GM19452 (cell line): Measurements from ENCODE around the gene PGF.

Experiments used
- ATAC-seq: cut with Tn5 transposase; IDR thresholded peaks from one replicate; pipeline ENCODE4 v1.9.1; 2021; ENCODE audit not compliant: unreplicated experiment

Gene PGF

DNA sequence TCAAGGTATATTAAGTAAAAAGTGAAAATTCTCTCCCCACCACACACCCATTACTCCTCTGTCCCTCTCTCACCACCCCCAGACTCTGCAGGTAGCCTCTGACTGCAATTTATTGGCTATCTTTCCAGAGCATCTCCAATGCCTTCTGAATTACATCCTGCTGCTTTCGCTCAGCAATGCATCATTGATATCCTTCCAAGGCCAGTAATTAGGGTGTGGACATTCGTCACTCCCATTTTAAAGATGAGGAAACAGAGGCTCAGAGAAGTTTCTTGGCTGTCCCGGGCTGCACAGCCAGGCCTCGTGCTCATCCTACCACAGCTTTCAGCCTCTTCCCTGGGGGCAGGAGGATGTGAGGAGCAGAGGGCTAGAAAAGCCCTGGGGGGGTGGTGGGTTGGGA is 23.6 kb upstream of the PGF start:
- ATAC-seq: no peak

DNA sequence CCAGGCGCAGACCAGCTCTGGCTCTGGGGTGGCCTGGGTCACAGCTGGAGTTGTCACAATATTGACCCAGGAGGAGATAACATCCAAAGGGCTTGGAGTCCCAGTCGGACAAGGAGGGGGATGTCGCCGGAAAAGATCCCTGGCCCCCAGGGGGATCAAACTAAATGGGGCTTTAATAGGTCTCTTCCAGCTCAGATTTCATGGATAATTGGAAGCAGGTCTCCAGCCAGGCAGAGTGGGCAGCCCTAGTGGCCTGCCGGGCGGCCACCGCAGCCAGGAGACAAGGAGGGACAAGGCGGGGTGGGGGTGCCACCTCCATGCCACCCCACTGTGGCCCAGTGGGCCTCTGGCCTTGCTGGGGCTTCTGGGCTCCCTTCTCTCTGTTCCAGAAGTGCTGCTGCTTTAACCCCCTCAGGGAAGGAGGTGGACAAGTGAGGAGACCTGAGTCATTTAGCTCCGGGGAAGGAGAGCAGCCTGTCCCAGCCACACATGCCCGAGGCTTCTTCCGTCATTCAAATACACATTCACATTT is 23.1 kb upstream of the PGF start:
- ATAC-seq: no peak

DNA sequence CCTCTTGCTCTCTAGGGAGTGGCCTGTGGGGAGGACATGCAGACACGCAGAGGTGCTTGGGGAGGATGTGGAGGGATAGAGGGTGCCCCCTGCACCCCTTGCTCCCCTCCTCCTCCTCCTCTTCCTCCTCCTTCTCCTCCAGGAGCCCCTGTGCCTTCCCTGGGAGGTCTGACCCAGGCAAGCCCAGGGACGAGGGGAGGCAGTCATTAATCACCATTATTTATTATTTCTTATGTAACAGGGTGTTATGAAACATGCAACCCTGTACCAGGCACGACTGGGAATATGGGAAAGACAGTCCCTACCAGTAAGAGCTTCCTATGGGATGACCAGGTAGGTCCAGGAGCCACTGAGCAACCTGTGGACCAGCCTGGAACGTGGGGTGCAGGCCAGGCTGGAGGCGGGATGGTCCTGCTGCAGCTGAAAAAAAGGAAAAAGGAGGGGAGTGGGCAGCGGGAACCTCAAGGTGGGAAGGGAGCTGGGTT is 22.5 kb upstream of the PGF start:
- no peak for ATAC-seq

DNA sequence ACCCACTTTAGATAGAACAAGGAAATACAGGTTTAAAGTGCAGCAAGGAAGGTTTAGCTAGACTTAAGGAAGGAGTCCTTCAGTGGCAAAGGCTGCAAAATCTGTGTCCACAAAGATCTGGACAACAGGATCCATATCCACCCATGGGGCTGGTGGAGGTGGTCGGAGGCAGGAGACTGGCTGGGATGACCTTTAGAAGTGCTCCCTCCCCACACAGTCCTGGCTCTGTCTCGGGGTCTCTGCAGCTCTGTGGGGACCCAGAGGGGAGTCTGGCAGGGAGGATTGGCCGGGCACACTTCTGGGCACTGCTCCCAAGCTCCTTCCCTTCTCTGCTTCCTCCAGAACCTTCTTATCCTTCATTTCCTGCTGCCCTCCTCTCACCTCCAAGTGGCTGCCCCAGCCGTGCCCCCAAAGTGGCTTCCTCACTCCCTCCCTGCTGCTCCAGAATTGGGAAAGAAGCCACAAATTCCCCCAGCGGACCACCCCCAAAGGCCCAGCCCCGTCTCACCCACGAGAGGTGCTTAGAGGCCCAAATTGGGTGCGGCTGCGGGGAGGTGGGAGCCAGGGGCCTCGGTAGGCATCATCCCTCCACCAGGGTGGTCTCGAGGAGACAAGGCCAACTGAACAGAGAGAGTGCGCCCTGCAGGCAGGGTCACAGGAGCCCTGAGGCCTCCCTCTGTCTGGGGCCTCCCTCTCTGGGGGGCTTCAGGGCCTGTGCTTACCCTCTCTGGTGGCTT is 21.9 kb upstream of the PGF start:
- ATAC-seq: no peak

DNA sequence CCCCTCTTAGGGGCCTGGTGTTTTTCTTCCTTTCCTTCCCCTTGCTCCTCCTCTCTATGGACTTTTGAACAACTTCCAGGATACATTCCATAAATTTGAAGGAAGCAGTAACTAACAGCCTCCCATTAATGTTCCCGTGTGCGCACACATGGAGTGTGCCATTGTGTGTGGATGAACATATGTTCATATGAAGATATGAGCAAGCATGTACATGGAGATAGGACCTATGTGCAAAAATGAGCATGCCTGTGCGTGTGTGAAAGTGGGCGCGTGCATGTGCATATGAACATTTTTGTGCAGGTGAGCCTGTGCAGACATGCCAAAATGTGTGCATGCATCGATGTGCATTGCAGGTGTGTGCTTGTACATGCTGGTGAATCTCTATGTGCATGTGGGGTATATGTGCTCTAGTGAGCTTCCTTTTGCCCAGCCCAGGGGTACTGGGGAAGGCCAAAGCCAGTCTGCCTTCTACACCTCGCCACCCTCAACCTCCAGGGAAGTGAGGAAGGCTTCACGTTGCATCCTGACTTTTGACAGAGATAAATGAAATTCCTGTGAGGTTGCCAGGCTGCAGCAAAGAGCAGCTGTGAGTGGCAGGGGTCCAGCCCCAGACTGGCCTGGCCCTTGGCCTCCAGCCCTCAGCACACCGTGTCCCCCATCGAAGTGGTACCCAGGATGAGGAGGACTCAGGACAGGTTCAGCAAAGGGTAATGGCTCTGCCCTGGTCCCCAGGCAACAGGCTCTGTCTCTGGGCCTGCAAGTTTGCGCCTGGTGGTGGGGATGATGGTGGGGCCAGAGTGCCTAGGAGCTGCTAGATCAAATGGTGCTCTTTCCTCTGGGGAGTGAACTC is 21.1 kb upstream of the PGF start:
- ATAC-seq: no peak

DNA sequence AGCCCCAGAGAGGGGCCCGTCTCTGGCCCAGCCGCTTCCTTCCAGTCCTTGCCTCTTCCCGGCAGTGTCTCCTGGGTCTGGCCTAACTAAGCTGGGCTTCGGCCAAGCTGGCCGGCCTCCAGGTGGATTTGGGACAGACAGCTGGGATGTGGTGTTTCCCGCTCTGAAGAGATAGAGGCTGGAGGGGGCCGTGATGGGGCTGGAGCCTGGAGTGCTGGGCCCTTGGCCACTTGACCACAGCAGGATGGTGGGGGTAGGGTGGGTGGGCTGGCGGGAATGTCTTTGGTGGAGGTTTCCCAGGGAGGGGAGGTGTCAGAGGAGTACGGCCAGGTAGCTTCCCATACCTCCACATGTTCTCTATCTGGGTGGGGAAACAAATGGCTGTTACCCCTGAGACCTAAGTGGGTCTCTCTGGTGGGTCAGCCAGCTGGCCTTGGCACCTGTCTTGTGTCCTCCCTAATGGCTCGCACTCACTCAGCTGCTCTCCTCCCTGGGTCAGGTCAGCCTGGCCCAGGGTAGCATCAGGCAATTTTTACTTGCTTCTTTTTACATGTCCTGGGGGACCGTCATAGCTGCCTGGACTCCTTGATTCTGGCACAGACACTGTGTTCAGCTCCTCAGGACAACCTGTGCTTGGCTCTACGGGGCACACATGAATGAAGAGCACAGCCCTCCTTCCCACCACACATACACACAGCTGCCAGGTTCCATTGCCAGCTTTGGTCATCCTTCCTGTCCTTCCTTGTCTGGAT is 19.8 kb upstream of the PGF start:
- ATAC-seq: no peak

DNA sequence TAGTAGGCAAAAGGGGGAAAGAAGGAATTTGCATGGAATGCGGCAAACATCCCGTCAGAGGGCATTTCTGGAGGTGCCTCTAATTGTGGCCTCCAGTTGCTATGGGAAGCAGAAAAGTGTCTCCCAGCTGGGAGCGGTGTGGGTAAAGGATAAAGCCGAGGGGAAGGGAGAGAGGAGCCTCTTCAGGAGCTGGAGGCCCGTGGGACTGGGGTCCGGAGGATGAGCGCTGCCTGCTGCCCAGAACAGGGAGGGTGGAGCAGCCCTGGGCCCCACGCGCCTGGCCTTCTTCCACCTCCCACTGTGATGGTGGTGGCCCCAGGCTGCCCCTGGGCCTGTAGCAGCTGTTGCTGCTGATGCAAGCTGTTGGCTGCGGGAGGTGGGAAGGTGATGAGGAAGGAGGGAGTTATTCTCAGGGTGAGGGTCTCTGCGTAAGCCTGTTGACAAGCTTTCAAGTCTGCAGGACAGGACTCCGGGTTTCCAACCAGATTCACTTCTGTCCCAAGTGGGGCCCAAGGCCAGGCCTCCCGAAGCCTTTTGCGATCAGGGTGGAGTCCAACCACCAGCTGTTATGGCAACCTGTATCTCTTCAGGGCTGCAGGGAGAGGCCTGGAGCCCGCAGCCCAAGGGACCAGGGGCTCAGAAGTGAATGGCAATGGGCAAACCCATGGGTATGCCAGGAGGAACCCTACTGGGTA is 19.1 kb upstream of the PGF start:
- ATAC-seq: no peak

DNA sequence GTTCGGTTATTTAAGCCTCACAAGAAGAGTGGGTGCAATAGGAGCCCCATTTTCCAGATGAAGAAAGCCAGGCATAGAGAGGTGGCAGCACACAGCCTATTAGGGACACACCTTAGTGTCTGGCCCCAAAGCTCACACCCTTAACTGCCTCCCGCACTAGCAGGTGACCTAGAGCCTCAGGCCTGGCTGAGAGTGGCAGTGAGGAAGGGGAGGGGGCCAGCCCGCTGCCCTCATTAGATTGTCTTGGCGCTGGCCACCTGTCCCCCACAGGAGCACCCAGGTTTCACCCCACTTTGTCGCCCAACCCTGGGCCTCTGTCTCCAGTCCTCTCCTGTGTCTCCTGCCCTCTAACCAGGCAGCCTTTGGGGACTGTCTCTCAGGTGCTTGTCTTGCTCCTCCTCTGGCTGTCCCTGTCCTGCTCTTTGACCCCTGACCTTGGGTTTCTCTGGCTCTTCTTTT is 18.5 kb upstream of the PGF start:
- ATAC-seq: no peak

DNA sequence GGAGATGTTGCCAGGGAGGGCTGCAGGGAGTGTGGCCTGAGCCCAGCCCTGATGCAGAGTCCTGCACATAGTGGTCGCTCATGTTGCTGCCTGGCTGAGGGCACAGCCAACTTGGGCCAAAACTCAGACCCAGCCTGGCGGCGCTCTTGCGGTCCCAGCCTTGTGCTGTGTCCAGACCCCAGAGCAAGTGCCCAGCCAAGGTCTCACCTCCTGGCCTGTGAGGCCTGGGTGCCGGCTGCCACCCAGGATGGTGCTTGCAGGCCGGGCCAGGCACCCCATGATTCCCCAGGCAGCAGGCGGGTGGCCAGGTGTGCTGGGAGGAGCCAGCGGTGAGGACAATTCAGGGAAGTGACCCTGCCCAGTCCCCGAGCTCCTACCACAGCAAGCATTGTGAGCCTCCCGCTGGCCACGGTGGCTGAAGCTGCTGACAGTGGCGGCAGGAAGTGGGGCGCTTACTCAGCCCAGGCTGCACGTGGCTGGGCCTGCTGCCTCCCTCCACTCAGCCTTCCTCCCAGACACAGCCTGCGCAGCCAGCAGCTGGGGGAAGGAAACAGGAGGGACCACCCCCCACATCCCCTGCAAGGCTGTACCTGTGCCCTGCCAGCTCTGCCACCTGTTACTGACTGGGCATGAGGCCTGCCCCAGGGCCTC is 17.7 kb upstream of the PGF start:
- ATAC-seq: no peak

DNA sequence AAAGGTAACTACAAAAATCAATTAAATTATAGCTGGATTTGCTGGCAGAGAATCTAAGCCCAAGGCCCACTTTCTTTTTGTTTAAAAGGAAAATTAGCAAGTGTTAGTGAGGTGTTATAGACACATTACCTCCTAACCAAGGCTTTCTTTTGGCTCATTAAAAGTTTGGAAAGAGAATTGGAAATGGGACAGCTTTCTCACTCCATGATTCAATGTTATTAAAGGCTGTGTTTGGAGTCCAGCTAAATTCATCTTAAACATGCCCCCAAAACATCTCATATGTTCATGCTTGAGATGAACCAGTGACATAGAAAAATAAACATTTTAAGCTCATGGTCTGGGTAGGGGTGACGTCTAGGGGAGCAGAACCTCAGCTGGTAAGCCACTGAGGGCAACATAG is 13.4 kb upstream of the PGF start:
- no peak for ATAC-seq

DNA sequence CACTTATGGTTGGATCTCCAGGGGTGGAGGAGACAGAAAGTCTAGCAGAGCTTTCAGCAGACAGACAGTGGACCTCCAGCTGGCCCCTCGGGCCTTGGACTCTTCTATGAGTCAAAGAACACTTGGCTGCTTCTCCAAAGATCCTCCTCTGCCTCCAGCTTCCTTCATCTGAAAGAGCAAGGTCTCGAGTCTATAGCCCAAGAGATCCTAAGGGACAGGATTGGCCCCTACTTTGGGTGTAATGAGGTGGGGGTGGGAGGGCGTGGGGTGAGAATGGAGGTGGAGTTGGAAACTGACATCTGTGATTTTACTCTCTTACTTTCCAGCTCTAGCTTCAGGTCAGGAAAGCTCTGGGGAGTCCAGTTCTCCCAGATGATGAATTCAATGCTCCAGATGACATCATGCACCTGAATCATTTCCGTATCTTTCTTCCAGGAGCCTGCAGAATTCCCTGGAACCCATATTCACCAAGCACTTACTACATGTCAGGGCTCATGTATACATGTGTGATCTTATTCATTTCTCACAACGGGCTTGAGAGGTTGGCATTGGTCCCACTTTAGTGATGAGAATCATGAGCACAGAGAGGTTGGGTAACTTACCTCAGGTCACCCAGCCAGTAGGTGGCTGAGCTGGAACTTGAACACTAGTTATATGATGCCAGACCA is 10.2 kb upstream of the PGF start:
- no peak for ATAC-seq

DNA sequence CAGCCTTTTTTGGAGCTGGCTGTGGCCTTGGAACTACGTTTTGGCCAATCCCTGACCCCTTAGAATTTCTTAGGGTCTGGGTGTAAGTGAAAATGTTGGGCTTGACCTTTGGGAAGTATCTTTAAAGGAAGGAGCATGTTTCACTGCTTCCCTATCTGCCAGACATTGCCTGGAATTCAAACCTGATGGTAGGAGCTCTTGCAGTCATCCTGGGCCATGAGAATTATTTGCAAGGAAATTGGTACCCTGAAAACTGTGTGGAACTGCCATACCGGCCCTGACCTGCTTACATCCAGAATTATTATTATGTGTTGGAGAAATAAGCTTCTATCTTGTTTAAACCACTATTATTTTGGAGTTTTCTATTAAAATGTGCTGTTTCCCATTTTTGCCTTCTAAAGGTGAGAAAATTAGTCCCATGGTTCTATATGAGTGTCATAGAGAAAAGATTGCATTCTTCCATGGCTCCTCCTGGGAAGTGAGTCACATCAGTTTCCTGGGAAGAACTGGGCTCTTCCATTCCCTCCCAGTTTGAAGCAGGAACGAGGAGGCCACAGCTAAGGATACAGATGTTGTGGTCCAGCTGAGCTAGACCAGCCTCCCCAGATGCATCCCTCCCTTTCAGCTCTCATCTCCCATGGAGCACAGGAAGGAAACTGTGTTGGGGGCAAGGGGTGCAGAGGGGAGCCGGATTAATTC is 9.5 kb upstream of the PGF start:
- no peak for ATAC-seq

DNA sequence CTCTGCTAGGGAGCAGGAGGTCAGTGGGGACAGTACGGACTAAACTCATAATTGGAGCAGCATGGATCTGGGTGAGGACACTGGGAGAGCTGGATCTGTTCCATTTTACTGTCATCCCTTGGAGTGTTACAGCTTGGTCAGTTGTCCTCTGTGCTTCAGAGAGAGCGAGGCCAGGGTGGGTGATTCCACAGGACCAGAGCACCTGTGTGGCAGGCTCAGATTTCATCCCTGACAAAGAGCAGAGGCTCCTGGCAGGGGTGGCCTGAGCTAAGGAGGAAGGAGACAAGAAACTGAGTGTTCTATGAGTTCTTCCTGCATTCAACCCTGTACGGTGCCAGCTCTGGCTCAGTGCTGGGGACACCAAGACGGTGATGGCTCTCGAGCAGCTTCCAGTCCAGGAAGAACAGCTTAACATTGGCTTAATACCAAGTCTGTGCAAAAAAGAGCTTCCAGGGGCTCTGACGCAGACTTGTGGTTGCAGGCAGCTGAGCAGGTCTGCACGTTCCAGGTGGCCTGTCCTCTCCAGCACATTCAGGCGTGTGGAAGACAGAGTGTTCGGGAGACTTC is 8.4 kb upstream of the PGF start:
- no peak for ATAC-seq

DNA sequence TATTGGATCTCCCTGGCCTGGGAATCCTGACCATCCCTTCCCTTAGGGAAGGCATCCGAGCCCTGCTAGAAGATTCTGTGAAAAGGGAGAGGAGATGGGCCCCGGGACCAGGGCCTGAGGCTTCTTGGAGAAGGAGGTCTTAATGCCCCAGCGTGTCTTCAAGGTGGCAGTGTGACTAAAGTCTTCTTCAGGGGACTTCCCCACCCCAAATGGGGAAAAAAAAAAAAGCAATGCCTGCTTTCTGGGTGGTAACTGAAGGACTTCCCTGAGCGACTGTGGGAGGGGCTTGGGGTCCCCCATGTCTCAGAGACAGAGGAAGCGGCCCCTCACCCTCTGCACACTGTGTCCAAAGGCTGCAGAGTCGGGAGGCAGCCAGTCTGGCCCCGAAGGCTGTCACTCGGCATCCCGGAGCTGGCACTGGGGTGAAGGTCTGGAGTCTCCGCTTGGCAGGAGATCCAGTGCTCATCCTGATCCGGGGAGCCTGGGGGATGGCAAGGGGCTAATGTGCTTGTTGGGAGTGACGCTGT is 7.8 kb upstream of the PGF start:
- no peak for ATAC-seq

DNA sequence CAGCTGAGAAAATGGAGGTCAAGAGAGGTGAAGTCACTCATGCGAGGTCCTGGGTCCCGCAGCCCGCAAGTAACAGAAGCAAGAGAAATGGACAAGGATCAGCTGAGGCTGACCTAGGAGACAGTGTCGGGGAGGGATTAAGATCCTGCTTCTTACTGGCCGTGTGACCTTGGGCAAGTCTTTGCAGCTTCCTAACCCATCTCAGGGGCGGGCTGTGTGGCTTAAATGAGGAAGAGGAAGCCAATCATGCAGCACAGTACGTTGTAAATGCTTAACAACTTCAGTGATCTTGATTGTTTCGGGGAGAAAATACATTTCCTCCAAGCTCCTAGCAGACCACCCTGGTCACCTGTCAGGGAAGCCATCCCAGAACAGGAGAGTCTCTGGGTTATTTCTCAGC is 7.1 kb upstream of the PGF start:
- ATAC-seq: no peak

DNA sequence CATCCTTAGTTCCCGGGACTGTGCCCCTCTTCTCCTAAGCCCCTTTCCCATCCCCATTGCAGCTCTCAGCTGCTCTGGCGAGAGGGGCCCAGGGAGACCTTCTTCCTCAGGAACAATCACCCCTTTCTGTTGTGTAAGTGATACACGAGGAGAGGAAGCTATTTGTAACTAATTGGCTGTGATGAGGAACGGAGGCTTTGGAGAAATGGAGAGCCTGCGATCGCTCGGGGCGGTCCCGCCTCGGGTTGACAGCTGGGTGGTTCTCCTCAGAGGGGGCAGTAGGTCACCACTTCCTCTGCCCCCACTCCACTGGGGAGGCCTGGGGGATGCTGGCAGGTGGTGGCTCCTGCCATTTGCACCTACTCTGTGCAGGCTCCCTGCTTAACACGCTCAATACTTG is 6.6 kb upstream of the PGF start:
- ATAC-seq: no peak

DNA sequence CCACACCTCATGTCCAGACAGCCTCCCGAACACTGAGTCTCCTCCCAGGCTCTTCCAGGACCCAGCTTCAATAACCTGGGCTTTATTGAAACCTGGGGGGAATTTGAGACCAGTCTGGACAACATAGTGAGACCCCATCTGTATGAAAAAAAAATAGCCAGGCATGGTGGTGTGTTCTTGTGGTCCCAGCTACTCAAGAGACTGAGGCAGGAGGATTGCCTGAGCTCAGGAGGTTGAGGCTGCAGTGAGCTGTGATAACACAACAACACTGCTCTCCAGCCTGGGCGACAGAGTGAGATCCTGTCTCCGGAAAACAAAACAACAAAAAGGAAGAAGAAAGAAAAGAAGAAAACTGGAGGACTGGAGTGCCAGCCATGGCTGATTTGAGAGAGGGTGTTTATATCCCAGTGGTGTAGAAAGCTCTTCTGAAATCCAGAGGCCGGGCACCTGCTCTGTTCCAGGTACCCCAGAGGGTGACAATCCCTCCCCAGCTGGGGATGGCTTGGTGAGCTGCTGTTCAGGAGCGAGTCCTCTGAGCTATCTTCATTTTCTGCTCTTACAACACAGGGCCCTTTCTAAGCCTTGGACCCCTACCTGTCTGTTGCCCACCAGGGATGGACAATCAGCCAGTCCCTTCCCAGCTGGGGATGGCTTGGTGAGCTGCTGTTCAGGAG is 6.0 kb upstream of the PGF start:
- ATAC-seq: no peak

DNA sequence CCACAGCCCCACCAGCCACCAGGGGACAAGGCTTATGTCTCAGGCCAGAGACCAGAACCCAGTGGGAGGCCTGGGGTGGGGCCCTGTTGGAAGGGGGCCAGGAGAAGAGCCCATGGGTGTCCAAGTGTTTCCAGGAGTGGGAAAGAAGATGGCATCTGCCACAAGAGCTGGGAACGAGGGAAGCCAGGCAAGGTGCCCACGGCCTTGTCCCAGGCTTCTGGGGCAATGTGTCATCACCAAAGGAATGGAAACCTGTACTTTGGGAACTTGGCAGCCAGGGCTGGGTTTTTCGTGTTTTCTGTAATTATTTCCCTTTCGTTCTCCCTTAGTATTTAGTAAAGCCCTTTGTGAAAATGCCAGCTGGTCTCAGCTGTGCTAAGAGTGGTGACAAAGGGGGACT is 5.3 kb upstream of the PGF start:
- no peak for ATAC-seq
